Right lobe of liver (tissue), 4 donors: Measurements from ENCODE around the gene SLC22A23.

ENCODE experiments used
- POLR2A ChIP-seq: fragments of 450-650 bp; IDR thresholded peaks from one replicate; pipeline ENCODE4 v1.6.1; 2017; ENCODE audit warnings: antibody characterized with exemption, mild to moderate bottlenecking
- TF ChIP-seq, protein P1 (sequence below), 4 donors: fragments of 200-600 bp in 3 of 4; fragments of 450-650 bp in 1 of 4; IDR thresholded peaks; one replicate each; pipeline versions ENCODE4 v1.5.1 to v1.8.0; 2016 to 2022; ENCODE audit warnings: antibody characterized with exemption in 4 of 4, mild to moderate bottlenecking in 2 of 4
- donor health status: DM: no; HTN: no; CAD: no.
- donor health status: DM: no; HTN: no; CAD: no.
- donor health status: DM: no; HTN: yes; CAD: no.

DNA sequence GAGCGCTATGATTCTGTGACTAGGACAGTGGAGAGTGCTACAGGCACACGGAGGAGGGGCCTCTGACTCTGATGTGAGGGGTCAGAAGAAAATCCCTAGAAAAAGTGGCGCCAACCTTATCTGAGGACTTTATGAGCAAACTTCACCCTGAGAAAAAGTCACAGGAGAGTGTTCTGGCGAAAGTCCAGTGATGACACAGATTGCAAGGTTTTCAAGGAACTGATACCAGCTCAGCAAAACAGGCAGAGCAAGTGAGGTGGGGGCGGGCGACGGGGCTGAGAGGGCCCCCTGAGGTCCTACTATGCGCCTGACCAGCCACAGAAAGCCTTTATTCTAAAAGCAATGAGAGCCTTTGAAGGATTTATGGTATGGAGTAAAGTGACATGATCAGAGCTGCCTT is 73.3 kb downstream of the SLC22A23 start:
- TF ChIP-seq, protein P1, sequence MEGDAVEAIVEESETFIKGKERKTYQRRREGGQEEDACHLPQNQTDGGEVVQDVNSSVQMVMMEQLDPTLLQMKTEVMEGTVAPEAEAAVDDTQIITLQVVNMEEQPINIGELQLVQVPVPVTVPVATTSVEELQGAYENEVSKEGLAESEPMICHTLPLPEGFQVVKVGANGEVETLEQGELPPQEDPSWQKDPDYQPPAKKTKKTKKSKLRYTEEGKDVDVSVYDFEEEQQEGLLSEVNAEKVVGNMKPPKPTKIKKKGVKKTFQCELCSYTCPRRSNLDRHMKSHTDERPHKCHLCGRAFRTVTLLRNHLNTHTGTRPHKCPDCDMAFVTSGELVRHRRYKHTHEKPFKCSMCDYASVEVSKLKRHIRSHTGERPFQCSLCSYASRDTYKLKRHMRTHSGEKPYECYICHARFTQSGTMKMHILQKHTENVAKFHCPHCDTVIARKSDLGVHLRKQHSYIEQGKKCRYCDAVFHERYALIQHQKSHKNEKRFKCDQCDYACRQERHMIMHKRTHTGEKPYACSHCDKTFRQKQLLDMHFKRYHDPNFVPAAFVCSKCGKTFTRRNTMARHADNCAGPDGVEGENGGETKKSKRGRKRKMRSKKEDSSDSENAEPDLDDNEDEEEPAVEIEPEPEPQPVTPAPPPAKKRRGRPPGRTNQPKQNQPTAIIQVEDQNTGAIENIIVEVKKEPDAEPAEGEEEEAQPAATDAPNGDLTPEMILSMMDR (IDR thresholded peaks at IDR 0.05), result no peak
- TF ChIP-seq POLR2A, result no peak
